NCI-H524 treated with DMSO at 0.1 percent for 48 hours (cell line): ENCODE results near the gene SLCO2A1.

Experiments used
- DNase-seq: peaks from one replicate; lab custom pipeline; 2025; lab: John Stamatoyannopoulos, UW

The SLCO2A1 gene

DNA sequence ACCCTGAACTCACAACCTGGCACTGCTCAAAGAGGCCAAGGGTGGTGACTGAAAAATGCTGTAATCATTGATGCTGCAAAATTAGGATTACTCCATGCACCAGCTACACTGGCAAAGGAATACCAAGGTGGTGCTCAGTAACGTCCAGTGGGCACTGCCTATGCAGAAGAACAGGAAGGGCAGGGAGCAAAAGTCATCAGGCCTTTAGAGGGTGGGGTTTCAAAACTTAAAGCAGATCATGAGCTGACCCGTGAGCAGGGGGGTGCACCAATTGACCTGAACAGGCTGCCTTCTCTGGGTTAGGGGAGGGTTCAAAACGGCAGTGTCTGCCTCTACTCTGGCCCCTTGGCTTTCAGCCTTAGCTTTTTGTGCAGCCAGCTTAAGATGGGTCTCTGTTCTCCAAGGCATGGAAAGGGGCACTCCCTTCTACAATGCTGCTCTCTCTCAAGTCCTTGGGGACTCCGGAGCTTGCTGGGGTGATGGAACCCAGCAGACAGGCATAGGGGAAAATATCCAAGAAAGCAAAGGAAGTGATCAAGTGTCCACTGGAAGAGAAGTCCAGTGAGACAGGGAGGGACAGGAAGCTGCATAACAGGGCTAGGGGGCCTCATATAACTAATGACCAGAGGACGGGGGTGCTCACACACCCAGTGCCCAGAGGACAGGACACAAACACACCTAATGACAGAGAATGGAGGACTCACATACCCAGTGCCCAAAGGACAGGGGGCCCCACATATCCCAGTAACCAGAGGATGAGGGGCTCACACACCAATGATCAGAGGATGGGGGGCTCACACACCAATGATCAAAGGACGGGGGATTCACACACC lies 145.5 kb downstream of the SLCO2A1 start:
- DNase-seq, result no peak

- no peak for DNase-seq
Observed at GRCh38 chr3:133883641-133884040, 146.1 kb downstream of the SLCO2A1 start.

GRCh38 chr3:133882986-133883586 lies 146.6 kb downstream of the SLCO2A1 start:
- DNase-seq, result no peak

- no peak for DNase-seq
Observed at GRCh38 chr3:133881939-133882825, 147.5 kb downstream of the SLCO2A1 start.

GRCh38 chr3:133881492-133881891 lies 148.2 kb downstream of the SLCO2A1 start:
- no peak for DNase-seq

DNA sequence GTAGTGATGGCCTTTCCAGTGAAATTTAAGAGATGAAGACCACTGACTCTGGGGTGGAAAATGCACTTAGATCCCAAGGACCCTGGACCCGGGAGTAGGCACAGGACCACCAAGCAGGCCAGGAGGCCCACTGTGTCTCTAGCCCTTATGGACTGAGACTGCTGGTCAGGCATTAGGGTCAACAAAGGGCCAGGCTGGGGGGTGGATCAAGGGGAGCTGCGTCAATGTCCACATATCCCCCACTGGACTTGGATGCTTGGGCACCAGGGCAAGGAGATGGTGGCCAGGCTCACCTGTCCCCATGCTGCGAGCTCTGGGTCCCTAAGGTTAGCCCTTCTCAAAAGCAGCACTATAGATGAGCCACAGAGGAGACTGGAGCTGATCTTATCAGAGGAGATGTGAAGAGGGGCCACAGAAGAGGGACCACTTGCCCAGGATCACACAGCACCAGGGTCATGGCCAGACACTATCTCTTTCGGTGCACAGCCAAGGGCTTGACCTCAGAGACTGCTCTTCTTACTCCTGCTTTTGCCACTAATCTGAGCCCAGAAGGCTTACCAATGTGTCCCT lies 148.8 kb downstream of the SLCO2A1 start:
- no peak for DNase-seq

GRCh38 chr3:133880287-133880686 lies 149.4 kb downstream of the SLCO2A1 start:
- no peak for DNase-seq

GRCh38 chr3:133878518-133878917 lies 151.2 kb downstream of the SLCO2A1 start:
- no peak for DNase-seq
